HEK293 (cell line): ENCODE data around the gene FXYD4.

ENCODE experiments used
- CTCF ChIA-PET: fragments of 350-600 bp; formaldehyde crosslinking; extraction: SDS; loops from one replicate; lab custom pipeline; 2021; ENCODE audit warnings: antibody characterized with exemption; lab: Yijun Ruan, JAX
- POLR2A ChIA-PET: fragments of 300-600 bp; formaldehyde crosslinking; extraction: SDS; loops from one replicate; lab custom pipeline; 2020; ENCODE audit warnings: antibody characterized with exemption, inconsistent platforms; lab: Yijun Ruan, JAX
- H3K27ac ChIP-seq: fragments of 200-500 bp; sonication (Bioruptor generic); 2 replicates; pipeline ENCODE4 v1.5.1; 2014; ENCODE audit warnings: low read depth, low read length, control low read depth, inconsistent platforms; ENCODE audit errors: extremely low read depth
- H3K36me3 ChIP-seq, 2 experiments: fragments of 200-500 bp in 1 of 2; sonication (Bioruptor generic) in 1 of 2; 1 replicate in 1 of 2; 2 replicates in 1 of 2; pipeline ENCODE4 v1.5.1; 2014 to 2017; ENCODE audit warnings: inconsistent platforms in 2 of 2, low read length in 2 of 2; ENCODE audit not compliant: control insufficient read depth in 2 of 2, insufficient read depth in 1 of 2
- H3K4me1 ChIP-seq: fragments of 200-500 bp; sonication (Bioruptor generic); 2 replicates; pipeline ENCODE4 v1.5.1; 2014; ENCODE audit warnings: mild to moderate bottlenecking, low read length, inconsistent platforms; ENCODE audit not compliant: control insufficient read depth, insufficient read depth
- H3K4me3 ChIP-seq: 2 replicates; pipeline ENCODE4 v1.5.1; 2011; ENCODE audit warnings: low read depth, mild to moderate bottlenecking, control low read depth, low read length, moderate library complexity
- H3K9me3 ChIP-seq: fragments of 200-500 bp; sonication (Bioruptor generic); 2 replicates; pipeline ENCODE4 v1.5.1; 2014; ENCODE audit warnings: low read depth, low read length, inconsistent platforms; ENCODE audit not compliant: control insufficient read depth, insufficient read depth
- GLIS1 ChIP-seq: fragments of 450-650 bp; formaldehyde crosslinking; IDR thresholded peaks from 2 replicates; pipeline ENCODE4 v1.5.1; 2016; ENCODE audit warnings: missing biosample characterization, missing genetic modification characterization
- GLIS2 ChIP-seq: fragments of 450-650 bp; formaldehyde crosslinking; IDR thresholded peaks from 2 replicates; pipeline ENCODE4 v1.5.1; 2016; ENCODE audit warnings: missing biosample characterization, missing genetic modification characterization
- HOXA7 ChIP-seq: sonication (generic); formaldehyde crosslinking; IDR thresholded peaks from 2 replicates; pipeline ENCODE4 v1.8.1; 2022; ENCODE audit warnings: missing genetic modification reagents, borderline replicate concordance
- KLF1 ChIP-seq: fragments of 450-650 bp; formaldehyde crosslinking; IDR thresholded peaks from 2 replicates; pipeline ENCODE4 v1.5.1; 2016; ENCODE audit warnings: missing biosample characterization, missing genetic modification characterization
- ZIC2 ChIP-seq: fragments of 450-650 bp; formaldehyde crosslinking; IDR thresholded peaks from 2 replicates; pipeline ENCODE4 v1.5.1; 2016; ENCODE audit warnings: missing biosample characterization, missing genetic modification characterization
- ZNF433 ChIP-seq: fragments of 450-650 bp; formaldehyde crosslinking; IDR thresholded peaks from 2 replicates; pipeline ENCODE4 v1.5.1; 2016; ENCODE audit warnings: missing biosample characterization, missing genetic modification characterization, low read depth
- ZNF510 ChIP-seq: fragments of 450-650 bp; formaldehyde crosslinking; IDR thresholded peaks from 2 replicates; pipeline ENCODE4 v1.5.1; 2018; ENCODE audit warnings: mild to moderate bottlenecking, missing genetic modification characterization, missing biosample characterization; ENCODE audit not compliant: insufficient replicate concordance
- ZNF513 ChIP-seq: fragments of 450-650 bp; IDR thresholded peaks from 2 replicates; pipeline ENCODE4 v1.5.1; 2018; ENCODE audit warnings: missing biosample characterization, missing genetic modification characterization
- TF ChIP-seq, protein P1 (sequence below): fragments of 450-650 bp; formaldehyde crosslinking; IDR thresholded peaks from 2 replicates; pipeline ENCODE4 v1.5.1; 2016; ENCODE audit warnings: missing biosample characterization, missing genetic modification characterization
- TF ChIP-seq, protein P2 (sequence below): fragments of 450-650 bp; formaldehyde crosslinking; IDR thresholded peaks from 2 replicates; pipeline ENCODE4 v1.5.1; 2016; ENCODE audit warnings: missing biosample characterization, missing genetic modification characterization
- TF ChIP-seq, protein P3 (sequence below): fragments of 450-650 bp; formaldehyde crosslinking; IDR thresholded peaks from 2 replicates; pipeline ENCODE4 v1.5.1; 2016; ENCODE audit warnings: missing biosample characterization, missing genetic modification characterization

Gene FXYD4

DNA sequence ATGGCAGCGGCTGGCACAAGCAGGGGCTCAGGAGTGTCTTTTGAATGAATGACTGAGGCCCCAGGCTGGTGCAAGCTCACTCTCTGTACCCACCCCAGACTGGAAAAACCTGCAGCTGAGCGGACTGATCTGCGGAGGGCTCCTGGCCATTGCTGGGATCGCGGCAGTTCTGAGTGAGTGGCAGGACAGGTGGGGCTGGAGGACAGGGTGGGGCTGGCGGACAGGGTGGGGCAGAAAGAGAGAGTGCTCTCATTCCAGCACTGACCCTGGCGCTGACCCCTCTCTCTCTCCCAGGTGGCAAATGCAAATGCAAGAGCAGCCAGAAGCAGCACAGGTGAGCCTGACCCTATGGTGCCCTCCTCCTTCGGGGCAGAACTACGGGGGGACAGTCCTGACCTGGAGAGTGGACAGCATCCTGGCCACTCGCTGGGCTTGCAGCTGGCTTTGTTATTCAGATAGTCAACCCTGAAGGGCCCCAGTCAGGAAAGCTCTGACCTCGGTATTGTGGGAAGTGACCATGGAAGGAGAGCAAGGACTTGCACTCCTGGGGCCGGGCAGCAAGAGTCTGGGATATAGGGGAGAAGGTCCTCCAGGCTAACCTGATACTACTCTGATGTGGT lies 4.1 kb downstream of the FXYD4 start:
- no peaks in the 10 kb centered on the region for H3K4me1 ChIP-seq
- POLR2A ChIA-PET: no interaction called here
- no peak overlapping the region for H3K27ac ChIP-seq
- H3K9me3 ChIP-seq: no peaks in the 10 kb centered on the region
- CTCF ChIA-PET: no interaction called here
- no peak for TF ChIP-seq ZNF510
- TF ChIP-seq ZNF433 (tag by site-specific recombination): no peak
- TF ChIP-seq, protein P1, sequence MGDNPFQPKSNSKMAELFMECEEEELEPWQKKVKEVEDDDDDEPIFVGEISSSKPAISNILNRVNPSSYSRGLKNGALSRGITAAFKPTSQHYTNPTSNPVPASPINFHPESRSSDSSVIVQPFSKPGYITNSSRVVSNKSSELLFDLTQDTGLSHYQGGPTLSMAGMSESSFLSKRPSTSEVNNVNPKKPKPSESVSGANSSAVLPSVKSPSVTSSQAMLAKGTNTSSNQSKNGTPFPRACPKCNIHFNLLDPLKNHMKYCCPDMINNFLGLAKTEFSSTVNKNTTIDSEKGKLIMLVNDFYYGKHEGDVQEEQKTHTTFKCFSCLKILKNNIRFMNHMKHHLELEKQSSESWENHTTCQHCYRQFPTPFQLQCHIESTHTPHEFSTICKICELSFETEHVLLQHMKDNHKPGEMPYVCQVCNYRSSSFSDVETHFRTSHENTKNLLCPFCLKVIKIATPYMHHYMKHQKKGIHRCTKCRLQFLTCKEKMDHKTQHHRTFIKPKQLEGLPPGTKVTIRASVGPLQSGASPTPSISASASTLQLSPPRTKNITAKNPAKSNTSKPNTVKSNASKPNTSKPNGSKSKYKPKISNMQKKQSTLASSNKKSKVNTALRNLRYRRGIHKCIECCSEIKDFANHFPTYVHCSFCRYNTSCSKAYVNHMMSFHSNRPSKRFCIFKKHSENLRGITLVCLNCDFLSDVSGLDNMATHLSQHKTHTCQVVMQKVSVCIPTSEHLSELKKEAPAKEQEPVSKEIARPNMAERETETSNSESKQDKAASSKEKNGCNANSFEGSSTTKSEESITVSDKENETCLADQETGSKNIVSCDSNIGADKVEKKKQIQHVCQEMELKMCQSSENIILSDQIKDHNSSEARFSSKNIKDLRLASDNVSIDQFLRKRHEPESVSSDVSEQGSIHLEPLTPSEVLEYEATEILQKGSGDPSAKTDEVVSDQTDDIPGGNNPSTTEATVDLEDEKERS: no peak
- TF ChIP-seq KLF1 (tag by site-specific recombination): 0 out of 2 replicates have a peak, but pooled peaks have one; percentile 11
- no peak for TF ChIP-seq HOXA7 (CRISPR knock-in tag)
- TF ChIP-seq, protein P2, sequence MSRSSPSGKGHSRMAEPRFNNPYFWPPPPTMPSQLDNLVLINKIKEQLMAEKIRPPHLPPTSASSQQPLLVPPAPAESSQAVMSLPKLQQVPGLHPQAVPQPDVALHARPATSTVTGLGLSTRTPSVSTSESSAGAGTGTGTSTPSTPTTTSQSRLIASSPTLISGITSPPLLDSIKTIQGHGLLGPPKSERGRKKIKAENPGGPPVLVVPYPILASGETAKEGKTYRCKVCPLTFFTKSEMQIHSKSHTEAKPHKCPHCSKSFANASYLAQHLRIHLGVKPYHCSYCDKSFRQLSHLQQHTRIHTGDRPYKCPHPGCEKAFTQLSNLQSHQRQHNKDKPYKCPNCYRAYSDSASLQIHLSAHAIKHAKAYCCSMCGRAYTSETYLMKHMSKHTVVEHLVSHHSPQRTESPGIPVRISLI (tag by site-specific recombination): no peak
- TF ChIP-seq, all 188 proteins: peak for 1
- Histone ChIP-seq H3K4me3 (no peak overlapping the region), H3K36me3 (no peaks in the 10 kb centered on the region)

DNA sequence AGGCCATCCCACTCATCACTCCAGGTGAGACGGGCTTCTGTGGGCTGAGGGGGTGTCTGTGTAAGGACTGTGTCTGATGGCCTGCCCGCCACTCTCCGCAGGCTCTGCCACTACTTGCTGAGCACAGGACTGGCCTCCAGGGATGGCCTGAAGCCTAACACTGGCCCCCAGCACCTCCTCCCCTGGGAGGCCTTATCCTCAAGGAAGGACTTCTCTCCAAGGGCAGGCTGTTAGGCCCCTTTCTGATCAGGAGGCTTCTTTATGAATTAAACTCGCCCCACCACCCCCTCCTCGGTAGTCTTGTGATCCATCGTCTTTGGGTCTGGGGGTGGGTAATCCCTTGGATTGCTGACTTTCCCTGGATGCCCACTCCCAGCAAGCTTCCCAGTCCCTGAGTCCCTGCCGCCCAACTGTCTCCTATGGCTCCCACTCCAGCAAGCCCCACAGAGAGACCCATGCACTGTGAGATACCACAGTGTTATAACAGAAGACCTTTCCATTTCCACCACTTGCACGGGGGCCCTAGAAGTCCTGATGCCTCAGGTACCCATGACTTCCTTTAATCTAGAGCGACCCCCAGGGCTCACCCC lies 4.7 kb downstream of the FXYD4 start:
- Histone ChIP-seq H3K4me3 (no peak overlapping the region), H3K36me3 (no peaks in the 10 kb centered on the region), H3K27ac (no peak overlapping the region), H3K9me3 (no peaks in the 10 kb centered on the region), H3K4me1 (no peaks in the 10 kb centered on the region)
- ChIA-PET POLR2A (no interaction called here), CTCF (no interaction called here)
- TF ChIP-seq, protein P3, sequence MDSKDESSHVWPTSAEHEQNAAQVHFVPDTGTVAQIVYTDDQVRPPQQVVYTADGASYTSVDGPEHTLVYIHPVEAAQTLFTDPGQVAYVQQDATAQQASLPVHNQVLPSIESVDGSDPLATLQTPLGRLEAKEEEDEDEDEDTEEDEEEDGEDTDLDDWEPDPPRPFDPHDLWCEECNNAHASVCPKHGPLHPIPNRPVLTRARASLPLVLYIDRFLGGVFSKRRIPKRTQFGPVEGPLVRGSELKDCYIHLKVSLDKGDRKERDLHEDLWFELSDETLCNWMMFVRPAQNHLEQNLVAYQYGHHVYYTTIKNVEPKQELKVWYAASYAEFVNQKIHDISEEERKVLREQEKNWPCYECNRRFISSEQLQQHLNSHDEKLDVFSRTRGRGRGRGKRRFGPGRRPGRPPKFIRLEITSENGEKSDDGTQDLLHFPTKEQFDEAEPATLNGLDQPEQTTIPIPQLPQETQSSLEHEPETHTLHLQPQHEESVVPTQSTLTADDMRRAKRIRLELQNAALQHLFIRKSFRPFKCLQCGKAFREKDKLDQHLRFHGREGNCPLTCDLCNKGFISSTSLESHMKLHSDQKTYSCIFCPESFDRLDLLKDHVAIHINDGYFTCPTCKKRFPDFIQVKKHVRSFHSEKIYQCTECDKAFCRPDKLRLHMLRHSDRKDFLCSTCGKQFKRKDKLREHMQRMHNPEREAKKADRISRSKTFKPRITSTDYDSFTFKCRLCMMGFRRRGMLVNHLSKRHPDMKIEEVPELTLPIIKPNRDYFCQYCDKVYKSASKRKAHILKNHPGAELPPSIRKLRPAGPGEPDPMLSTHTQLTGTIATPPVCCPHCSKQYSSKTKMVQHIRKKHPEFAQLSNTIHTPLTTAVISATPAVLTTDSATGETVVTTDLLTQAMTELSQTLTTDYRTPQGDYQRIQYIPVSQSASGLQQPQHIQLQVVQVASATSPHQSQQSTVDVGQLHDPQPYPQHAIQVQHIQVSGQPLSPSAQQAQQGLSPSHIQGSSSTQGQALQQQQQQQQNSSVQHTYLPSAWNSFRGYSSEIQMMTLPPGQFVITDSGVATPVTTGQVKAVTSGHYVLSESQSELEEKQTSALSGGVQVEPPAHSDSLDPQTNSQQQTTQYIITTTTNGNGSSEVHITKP (tag by site-specific recombination): peak; percentile 47; the same call in 1 of the 2 replicates
- TF ChIP-seq GLIS1 (tag by site-specific recombination) (peak; percentile 58), GLIS2 (0 out of 2 replicates have a peak, but pooled peaks have one; percentile 32), ZNF513 (tag by site-specific recombination) (no peak), ZIC2 (tag by site-specific recombination) (0 out of 2 replicates have a peak, but pooled peaks have one; percentile 10)
